DND-41 (cell line): ENCODE measurements around the gene RNF157.

Experiments used
- EZH2 ChIP-seq: IDR thresholded peaks from 3 replicates; pipeline ENCODE4 v1.6.1; 2012; ENCODE audit warnings: borderline replicate concordance, low read depth, mild to moderate bottlenecking, moderate library complexity, low read length, inconsistent platforms; ENCODE audit not compliant: severe bottlenecking
- TF ChIP-seq, protein P1 (sequence below): IDR thresholded peaks from 2 replicates; pipeline ENCODE4 v1.5.1; 2012; ENCODE audit warnings: borderline replicate concordance, low read length, moderate library complexity, mild to moderate bottlenecking; ENCODE audit not compliant: poor library complexity, severe bottlenecking; ENCODE audit errors: extremely low read depth

DNA sequence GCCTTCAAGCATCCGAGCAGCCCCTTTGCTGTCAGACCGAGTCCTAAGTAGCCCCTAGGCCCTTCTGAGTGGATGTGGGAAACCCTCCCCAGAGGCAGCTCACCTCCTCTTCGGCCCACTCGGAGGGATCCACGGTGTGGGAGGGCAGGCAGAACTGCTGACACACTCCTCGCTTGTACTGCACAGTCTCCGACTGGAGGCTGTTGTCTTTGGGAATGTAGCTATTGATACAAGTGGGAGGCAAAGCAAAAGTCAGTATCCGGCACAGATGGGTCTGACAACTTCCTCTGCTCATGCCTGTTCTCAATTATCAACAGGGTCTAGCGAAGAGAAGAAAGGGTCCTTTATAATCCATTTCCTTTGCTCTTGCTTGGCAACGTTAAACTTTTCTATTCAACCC, 73.4 kb downstream of the RNF157 start:
- TF ChIP-seq, protein P1, sequence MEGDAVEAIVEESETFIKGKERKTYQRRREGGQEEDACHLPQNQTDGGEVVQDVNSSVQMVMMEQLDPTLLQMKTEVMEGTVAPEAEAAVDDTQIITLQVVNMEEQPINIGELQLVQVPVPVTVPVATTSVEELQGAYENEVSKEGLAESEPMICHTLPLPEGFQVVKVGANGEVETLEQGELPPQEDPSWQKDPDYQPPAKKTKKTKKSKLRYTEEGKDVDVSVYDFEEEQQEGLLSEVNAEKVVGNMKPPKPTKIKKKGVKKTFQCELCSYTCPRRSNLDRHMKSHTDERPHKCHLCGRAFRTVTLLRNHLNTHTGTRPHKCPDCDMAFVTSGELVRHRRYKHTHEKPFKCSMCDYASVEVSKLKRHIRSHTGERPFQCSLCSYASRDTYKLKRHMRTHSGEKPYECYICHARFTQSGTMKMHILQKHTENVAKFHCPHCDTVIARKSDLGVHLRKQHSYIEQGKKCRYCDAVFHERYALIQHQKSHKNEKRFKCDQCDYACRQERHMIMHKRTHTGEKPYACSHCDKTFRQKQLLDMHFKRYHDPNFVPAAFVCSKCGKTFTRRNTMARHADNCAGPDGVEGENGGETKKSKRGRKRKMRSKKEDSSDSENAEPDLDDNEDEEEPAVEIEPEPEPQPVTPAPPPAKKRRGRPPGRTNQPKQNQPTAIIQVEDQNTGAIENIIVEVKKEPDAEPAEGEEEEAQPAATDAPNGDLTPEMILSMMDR = no peak
- no peak for TF ChIP-seq EZH2
